ENCODE data around the gene BBX.
A peak's percentile ranks its signal among the peaks of the same experiment; 100 is the strongest.
"Not testable (repeated sequence)": the region's sequence is repeated elsewhere in the genome, so short reads cannot be mapped to it uniquely, and the experiment has no call there.

Gene BBX

DNA sequence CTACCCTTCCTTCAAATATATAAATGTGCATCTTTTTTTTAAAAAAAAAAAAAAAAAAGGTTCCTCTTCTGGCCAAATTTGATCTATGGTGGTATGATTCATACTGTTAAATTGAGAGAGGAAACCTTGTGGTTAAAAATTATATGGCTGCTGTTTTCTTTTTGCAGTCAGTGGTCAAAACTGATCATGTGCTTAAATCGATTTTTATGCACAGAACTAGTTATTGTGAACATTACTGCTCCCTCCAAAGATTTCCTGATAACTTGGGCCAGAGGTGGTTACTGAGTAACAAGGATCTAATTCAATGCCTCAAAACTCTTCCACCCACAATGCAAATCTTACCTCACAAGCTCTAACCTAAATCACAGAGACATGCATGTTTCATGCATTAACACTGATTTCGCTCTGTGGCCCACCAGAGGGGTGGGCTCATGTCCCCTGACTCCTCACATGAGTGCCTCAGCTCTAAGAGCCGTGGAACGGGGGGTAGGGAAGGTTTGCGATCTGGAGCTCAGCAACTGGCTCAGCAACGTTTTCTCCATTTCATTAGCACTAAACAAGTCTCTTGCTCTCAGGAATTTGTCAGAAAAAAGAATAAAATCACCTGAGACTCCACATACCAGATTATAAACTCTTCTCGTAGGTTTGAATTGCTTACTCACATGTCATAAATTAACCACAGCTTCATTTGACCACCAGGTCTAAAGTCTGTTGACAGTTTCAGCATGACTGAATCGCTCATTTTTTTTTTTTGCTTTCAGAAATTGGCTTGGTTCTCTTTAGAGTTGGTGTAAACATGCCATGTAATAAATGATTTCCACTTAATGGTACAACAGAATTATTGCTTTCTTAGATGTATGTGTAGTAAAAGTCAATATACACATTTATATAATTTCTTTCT is 287.7 kb downstream of the BBX start:
- no peak for DNase-seq

DNA sequence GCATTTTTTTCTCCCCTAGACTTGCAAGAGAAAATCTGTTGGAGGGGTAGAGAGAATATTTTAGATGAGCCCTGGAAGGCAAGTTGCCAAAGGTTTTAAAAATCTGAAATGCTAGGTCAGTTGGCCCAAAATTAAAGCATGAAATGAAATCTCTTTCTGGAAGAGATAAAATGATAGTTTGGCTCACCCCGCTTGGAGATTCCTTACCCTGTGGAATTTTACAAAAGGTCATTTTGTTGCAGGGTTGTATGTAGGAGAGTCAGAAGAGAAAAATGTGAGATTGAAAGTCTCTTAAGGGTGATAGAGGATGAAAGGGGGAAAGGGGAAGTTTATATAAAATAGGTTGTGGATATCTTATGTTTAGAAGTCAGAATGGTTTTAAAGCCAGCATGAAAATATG is 290.3 kb downstream of the BBX start:
- DNase-seq, result no peak

DNA sequence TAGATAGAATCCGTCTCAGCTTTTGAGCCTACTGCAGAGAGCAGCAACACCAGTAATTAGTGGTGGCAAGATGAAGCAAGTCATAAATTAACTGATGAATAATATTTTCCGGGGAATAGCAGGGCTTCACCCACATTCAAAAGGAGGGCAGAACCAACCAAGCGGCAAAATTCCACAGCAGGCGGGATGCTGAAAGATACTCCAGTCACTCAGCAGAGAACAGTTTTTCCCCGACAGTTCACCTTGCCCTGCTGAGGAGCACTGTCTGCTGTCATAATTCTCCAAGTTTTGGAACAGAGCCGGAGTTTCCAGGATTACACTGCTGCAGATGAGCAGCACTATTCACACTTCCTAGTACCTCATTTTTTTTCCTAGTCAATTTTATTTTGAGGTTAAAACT is 293.3 kb downstream of the BBX start:
- no peak for DNase-seq

DNA sequence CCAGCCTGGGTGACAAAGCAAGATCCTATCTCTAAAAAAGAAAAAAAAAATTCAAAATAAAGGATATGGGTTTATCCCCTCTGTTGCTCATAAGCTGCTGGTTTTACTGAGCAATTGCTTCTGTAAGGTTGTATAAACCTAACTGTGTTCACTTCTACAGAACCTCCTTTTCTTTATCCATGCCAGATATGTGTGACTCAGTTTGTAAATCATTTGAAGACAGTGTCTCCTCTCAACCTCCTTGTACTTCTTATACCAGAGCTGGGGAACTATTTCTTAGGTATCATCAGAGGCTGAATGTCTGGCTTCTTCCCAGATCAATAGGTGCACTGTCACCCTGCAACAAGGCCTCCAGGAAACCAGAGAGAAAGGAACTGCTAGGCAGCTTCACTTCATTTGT is 294.3 kb downstream of the BBX start:
- no peak for DNase-seq

DNA sequence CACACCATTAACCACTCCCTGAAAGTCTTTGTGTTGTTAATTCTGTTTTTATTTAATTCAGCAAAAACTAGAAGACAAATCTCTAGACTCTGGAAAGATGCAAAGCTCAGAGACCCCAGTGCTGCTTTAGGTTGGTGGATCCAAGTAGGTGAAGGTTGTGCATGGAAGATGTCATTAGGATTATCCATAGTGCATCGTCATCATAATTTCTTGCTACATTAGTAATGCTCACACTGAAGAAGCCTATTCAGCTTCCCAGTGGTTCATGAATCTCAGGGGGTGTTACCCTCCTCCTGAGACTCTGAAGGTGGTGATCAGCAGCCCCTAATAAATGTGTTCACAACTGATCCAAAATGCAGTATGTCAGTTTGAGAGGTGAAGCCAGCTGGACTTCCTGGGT is 295.3 kb downstream of the BBX start:
- DNase-seq, result no peak

DNA sequence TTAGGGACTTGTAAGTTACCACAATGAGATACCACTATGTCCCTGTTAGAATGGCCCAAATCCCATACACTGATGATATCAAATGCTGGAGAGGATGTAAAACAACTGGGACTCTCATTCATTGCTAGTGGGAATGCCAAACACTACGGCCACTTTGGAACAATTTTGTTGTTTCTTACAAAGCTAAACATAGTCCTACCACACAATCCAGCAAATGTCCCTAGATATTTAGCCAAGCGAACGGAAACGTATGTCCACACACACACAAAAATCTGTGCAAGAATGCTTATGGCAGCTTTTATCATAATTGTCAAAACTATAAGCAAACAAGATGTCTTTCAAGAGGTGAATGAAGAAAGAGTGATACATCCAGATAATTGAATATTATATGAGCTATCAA is 296.9 kb downstream of the BBX start:
- no peak for DNase-seq

DNA sequence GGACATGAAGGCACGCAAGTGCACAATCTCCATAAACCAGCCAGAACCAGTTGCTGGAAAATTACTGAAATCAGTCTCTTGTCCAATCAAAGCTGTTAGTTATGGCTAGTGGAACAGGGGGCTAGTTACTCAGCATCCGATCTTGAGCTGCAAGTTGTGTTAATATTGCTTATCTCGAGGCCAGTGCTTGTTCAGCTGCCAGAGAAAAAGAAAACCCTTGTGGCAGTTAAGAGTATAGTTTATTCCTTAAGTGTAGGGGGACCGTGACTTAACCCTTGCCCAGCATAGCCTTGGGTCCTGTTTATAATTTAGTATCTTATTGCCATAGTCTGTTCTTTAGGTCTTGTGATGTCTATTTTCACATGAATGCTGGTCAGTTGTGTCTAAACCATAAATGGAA is 299.5 kb downstream of the BBX start:
- no peak for DNase-seq

DNA sequence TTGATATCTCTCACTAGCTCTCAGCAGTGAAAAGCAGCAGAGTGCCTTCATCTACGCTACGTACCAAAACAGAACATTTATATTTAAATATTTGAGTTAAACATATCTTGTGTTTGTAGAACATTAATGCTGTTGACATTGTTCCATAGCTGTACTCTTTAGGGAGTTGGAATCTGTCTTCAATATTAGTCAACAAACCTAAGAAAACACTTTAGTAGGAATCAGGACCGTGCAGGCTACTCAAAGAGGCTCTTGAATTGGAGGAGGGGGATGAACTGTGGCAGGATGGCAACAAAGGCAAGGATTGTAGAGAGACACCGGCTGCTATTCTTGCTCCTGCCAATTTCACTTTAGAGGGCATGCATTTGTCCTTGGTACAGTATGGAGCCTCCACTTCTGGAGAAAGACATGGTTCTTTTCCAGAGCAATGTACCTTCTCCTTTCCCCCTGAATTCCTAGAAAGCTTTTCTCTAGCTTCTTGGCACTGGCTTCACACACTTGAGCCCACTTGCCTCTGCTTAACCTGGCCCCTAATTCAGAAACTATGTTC is 302.1 kb downstream of the BBX start:
- DNase-seq, result no peak

DNA sequence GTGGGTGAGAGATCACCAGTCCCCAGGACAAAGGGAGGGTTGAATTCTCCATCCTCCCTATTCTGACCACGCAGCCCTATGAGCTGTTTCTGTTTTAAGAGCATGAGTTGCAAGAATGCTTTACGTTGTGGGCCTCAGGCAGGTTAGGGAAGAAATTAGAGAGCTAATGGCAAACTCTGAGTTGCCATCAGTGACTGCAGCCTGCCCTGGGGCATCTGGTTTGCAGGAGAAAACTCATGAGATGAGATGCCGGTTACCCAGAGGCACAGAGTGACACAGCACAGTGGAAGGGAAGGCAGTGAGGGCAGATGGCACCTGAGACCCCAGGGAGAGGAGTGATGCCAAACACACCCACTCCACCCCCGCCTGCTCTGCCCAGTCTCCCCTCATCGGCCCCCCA is 302.8 kb downstream of the BBX start:
- DNase-seq, result no peak

DNA sequence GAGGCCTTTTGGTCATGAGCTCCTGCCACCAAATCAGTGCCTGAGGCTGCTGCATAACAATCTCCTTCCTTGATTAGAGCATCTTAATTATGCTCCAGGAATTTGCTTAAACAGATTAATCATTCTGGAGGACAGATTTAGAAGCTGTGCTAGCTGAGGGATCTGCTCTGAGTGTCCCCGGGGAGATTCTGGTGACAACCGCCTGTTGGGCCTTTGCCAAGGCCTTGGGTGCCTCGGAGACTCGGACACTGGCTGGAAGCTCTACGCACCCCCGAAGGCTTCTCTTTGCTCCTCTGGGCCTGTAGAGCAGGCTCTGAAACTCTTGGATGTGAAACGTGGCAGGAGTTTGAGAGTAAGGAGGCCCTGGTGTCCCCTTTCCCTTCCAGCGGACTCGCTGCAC is 304.0 kb downstream of the BBX start:
- no peak for DNase-seq

DNA sequence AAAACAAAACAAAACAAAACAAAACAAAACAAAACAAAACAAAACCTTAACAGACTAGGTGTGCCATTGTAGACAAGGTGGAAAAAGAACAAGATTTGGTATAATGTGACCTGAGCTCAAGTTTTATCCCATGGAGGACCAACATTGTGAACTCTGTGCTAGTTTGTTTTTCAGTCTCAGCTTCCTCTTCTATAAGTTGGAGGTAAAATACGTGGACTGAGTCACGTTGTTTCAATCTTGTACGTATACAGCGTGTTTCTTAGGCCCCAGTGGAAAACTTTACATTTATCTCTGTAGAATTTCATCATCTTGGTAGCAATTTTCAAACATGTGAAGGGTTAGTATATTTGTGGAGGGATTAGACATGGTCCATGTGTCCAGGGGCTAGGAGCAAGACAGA is 306.4 kb downstream of the BBX start:
- no peak for DNase-seq

DNA sequence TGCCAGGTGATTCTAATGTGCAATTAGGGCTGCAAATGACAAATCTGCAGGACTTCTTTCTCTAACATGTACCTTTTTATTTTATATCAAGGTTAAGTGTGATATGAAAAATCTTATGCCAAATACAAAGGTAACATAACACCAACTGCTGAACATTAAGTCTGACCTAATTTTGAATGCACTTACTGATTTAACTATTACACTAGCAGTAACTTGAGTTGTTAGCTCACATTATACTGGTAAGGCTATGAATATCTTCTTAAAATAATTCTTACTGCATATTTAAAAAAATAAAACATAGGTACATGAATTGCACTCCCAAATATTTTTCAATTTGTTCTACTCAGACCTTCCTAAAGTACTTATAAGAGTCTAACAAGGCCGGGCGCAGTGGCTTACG is 308.8 kb downstream of the BBX start:
- DNase-seq, result no peak

DNA sequence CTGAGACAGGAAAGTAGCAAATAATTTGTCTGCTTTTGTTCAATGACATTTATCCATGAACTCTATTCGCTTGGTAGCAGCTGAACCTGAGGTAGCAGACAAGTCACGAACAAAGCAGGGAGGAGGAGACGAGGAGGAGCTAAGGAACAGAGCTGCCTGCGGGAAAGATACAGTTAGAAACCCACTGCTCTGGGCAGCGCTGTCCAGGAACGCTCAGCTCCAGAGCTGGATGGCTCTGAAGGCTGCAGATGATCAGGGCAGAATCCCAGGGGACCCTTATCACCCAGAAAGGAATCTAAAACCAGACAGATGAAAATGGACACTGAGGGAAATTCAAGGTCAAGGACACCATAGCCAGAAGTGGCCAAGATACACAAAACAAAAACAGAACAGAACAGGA is 310.3 kb downstream of the BBX start:
- no peak for DNase-seq

DNA sequence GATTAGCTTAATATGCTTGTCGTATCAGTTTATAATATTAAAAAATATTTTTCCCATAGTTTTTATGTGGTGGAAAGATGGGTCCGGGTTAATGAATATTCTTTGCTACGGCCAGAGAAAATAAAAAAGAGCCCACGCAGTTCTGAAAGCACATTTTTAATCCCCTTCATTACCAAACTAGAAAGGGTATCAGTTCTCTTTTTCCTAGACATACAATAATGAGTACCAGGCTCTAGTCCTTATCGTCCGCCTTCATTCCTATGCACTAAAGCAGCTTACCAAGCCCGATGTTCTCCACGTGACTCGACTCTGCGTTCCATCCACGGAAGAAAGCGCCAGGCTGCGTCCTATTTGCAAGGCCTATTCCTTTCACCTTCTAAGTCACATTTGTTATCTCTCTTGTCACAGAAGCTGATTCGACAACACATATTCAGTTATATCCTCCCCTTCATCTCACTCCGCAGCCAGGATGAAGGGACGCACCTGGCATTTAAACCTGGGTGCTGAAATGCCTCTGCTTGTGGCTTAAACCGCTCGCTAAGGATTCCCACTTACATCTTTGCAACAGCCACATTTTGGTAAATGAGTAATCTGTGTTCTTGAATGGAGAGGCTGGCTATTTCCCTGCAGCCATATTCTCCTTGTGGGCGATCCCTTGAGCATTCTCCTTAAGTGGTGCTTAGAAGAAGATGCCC is 311.1 kb downstream of the BBX start:
- DNase-seq, result no peak

DNA sequence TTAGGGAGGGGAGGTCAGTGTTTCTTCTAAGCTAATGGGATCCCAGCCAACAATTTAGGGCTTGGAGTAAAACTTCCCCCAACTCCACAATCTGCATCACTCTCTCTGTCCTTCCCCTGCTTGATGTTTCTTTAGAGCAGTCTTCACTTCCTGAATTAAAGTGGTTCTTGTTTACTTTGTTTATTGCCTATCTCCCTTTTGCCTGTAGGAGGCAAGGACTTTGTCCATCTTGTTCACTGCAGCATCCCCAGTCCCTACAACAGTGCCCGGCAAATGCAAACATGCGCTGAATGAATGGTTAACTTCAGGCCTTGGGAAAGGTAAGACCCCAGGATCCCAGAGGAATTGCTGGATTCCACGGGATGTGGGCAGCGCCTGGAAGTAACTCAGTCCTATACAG is 312.2 kb downstream of the BBX start:
- DNase-seq, result not testable (repeated sequence)

DNA sequence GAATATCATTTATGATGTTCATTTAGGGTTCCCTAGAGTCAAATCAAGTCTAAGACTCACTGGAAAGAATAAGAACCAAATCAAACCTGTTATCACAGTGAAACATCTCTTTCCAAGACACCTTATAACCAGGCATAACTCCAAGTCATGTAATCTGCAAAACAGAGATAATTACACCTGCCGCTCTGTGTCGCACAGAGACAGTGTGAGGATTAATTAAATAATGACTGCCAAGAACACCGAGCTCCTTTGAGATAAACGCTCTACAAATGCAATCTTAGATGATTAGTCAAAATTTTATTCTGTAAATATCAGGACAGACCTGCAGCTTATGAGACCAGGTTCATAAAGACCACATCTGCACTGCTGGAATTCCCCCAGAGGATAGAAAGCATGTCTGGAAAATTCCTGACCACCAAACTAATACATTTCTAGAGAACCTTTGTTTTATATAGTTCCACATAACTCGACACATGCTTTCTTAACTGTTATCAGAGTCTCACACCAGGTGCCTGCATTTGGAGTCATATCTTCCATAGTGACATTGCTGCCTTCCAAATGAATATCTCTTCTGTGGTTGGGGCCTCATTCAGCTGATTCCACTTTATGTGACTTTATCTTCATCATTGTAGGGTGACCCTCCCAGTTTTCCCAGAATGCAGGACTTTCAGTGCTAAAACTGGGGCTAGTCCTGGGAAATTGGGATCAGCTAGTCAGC is 315.3 kb downstream of the BBX start:
- no peak for DNase-seq

DNA sequence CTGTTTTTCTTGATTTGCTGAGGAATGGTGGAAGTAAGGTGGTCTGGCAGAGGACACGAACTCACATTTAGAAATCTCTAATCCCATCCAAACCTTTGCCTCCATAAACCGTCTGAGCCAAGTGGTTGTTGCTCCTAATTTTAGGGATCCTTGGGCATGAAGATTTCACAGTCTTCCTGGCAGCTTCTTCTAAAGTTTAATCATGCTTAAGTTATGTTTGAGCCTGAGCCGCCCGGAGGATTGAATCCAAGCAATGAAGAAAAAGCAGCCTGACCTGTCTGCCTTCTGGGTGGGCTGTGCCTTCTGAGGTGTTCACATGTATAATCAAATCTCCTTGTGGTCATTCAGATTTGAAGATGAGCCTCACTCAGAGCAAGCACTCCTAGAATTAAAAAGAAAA is 319.1 kb downstream of the BBX start:
- no peak for DNase-seq

DNA sequence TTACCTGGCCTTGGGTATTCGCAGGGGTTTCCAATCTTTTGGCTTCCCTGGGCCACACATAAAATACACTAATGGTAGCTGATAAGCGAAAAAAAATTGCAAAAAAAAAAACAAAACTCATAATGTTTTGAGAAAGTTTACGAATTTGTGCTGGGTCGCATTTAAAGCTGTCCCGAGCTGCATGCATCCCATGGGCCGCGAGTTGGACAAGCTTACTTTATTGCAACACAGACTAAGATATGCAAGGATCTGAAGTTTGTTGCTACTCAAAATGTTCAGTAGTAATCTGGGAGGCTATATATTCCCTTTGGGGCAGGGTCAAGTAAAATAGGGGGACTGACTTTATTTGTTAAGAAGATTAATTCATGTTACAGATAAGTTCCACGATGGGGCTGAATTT is 320.2 kb downstream of the BBX start:
- DNase-seq, result no peak

DNA sequence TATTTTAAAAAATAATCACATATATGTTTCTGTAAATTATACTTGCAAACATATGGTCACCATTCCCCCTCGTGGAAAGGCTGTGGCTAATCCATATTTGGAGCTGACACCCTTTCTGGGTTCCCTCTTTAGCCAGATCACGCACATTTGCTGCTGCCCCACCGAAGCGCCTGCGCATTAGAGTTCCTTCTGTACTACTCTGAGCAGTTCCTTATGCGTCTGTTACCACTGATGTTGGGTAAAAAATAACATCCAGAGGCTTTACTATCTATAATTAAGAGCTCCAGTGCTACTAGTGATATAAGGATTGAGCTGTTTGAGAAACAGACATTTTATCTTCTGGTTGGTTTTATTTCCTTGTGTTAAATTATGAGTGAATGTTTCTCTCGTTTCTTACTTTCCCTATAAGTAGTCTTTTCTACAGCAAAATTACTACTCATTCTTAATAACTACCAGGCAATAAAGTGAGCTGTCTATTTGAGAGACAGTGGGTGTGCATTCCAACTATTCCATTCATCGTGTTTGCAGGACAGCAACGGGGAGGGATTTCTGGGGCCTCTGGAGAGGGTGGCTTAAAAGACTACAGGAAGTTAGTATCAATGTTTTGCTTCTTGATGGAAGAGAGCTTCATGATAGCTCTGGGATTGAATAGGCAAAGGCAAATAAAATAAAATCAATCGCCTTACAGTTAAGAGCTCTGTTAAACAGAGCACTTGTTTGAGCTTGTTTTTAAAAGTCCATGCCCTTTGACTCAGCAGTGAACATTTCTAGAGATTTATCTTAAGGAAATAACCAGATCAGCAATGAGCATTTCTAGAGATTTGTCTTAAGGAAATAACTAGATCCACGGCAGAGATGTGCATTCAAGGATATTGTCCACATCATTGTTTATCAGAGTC is 322.9 kb downstream of the BBX start:
- DNase-seq, result no peak

DNA sequence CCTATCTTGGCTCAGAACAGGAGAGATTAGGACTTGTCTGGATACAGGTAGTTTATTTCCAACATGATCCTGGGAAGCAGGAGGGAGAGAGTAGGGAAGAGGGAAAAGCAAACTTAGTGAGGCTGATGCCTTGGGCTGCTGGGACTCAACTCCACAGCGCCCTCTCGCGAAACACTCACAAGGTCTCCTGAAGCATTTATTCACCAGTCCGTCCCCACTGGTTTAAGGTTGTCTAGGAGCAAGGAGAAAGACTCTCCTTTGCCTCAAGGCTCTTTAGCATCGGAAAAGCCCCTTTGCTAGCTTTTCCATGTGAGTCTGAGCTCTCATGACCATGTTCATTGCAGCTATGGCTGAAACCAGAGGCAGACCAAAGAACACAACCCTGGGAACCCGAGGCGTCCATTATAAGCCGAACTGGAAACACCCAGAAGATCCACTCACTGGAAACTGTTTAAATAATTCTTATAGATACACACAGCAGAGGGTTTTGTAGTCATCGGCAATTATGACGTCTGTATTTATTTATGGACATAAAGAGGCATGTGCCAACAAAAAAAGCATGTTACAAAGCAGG is 323.6 kb downstream of the BBX start:
- peak; percentile 25 to 37 for DNase-seq

DNA sequence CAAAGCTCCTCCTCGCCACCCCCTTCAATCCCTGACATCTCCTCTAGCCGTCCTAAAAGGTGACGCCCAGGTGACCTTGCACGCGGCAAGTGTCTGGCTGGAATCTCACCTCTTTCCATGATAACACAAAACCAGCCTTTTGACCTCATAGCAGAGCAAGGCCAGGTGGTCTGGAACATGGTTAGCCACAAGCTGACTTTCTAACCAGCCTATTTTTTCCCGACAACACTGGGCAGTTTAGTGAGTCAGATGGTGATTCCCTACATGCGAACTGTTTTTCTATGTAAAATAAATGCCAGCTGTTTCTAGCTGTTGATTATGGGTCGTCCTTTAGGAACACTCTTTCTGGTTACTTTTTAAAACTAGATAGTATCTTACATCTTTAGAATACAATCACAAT is 325.0 kb downstream of the BBX start:
- no peak for DNase-seq

DNA sequence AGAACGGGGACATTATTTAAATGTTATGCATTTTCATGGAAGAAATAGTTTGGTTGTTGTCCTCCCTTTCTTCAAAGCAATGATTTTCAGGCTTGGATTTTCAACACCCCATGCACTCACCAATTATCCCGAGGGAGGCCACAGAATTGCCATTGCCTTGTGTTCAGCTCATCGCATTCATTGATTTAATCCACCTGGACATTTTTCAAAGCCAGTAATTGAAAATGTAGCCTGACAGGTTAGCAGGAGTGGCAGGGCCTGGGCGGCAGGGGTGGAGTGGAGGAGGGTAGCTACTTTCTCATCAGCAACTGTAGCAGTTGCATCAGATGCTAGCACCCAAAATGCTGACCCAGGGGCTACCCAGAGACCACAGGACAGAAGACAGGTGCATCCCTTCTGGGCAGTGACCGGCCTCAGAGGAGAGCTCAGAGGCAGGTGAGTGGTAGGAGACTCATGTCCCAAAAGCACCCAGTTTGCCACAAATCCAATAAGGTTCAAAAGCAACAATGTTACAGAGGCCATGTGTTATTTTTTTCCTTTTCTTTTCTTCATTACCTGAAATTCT is 325.7 kb downstream of the BBX start:
- no peak for DNase-seq
